Measurements from ENCODE around the gene LPAR5. TPM values are rescaled to one million over a fixed set of nuclear protein-coding genes. Genes with fewer than 3 reads are reported as not detected.

Gene LPAR5
- total RNA-seq, 1 donor from 2014 or later, result 2.5 TPM

DNA sequence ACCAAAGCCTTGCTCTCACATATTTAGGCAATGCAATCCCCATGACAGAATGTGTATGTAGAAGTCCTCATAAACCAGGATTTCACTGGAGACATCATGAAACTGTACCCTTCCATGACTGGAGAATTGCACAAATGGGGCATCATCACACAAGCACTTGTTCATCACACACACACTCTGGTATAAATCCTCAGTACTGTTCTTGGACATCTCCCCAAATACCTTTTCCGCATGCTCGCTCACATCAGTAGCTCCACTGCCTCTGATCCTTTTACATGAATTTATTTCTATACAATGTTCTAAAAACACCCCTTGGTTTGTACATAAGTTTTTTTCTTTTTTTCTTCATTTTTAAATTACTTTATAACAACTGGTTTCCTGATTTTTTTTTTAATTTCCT is 30.5 kb upstream of the LPAR5 start:
- peaks cover 48% of the 10 kb centered on the region for H3K36me3 ChIP-seq
- intact Hi-C loops (cut with DNase I), result no loop called here
- no peak overlapping the region for H3K27ac ChIP-seq

DNA sequence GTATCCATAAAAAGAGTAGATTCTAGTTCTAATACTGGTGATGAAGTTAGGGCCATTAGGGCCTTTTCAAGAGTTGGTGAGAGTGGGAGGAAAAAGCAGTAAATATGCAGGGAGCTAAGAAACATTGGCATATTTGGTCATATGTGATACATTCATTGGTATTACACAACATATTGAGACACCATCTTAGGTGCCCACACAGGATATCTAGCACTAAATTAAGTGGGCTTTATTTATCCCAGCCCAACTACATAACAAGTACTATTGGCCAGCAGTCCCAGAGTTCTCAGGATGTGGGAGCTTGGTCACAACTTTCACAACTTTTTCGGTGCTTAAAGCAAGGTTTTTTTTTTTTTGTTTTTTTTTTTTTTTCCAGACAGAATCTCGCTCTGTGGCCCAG is 29.1 kb upstream of the LPAR5 start:
- no peaks in the 10 kb centered on the region for H3K9me3 ChIP-seq
- DNase-seq, result no peak
- peaks cover 35% of the 10 kb centered on the region for H3K36me3 ChIP-seq
- H3K4me3 ChIP-seq, result no peak overlapping the region
- H3K27ac ChIP-seq, result no peak overlapping the region
- intact Hi-C loops (cut with DNase I), result no loop called here
- TF ChIP-seq CTCF (IDR thresholded peaks at IDR 0.05), result no peak
- H3K4me1 ChIP-seq, result peaks cover 11% of the 10 kb centered on the region
- no peaks in the 10 kb centered on the region for H3K27me3 ChIP-seq
- ATAC-seq, result no peak

More for the DNA sequence above, 30.5 kb upstream of the LPAR5 start:
- ATAC-seq (no peak), DNase-seq (no peak)
- no peak for TF ChIP-seq CTCF (IDR thresholded peaks at IDR 0.05)
- Histone ChIP-seq H3K9me3 (no peaks in the 10 kb centered on the region), H3K4me3 (no peak overlapping the region), H3K27me3 (no peaks in the 10 kb centered on the region), H3K4me1 (peaks cover 11% of the 10 kb centered on the region)

DNA sequence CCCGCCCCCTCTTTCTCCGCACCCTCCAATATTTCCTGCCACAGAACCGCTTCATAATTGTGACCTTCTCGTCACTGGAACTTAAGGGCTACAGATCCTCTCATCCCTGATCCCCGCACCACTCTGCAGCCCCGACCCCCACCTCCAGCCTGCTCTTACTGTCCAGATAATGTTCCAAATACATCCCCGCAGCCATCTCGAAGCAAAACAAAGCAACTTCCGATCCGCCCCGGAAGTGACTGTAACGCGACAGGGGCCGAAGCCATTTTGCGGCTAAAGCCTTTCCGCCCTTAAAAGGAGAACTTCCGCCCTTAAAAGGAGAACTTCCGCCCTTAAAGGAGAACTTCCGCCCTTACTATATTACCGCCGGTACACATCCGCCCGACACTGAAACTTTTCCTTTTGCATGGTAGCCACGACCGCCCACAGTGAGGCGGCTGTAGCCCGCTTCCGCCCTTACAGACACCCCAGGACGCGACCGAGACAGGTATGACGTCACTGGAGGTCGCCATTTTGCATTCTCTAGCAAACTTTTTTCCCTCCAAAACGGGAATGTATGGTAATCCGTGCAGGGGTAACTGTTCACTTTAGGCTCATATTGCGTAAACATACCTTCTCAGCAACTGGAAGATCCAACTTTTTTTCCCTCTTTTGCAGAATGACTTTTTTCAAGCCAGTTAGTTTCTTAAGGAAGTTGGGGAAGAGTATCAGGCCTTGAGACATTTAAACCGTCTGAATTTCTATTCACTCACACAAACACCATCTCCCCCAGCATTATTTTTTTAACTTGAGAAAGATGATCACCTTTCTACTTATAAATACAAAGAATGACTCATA is 27.4 kb upstream of the LPAR5 start, which contains the start of gene ING4:
ING4 (minus strand) TSS at position 214 of the 837 bp plus-strand sequence; CDS start at position 196, 18 bp downstream.
- no peaks in the 10 kb centered on the region for H3K27me3 ChIP-seq
- intact Hi-C loops (cut with DNase I), result no loop called here
- peak within 1 kb of the TSS; percentile 87 for H3K4me3 ChIP-seq
- peak within 1 kb of the TSS; percentile 76 for H3K27ac ChIP-seq
- peaks cover 11% of the 10 kb centered on the region for H3K4me1 ChIP-seq
- TF ChIP-seq CTCF (IDR thresholded peaks at IDR 0.05), result no peak
- H3K36me3 ChIP-seq, result peaks cover 26% of the 10 kb centered on the region
- ATAC-seq, result peak; percentile 99
- peak; percentile 98 for DNase-seq
- H3K9me3 ChIP-seq, result no peaks in the 10 kb centered on the region

DNA sequence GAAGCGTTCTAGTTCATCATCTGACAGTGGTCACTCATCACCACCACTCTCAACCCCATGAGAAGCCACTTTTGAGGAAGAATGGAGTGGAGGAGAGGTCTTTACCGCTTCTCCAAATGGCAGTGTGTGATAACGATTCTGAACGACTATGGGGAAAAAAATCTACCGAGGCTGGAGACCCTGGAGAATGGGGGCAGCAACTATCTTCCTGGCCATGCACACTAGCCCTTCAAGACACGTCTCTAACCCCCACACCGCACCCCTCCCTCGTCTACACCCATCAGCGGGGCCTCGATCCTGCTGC is 26.8 kb upstream of the LPAR5 start:
- no peaks in the 10 kb centered on the region for H3K27me3 ChIP-seq
- peaks cover 11% of the 10 kb centered on the region for H3K4me1 ChIP-seq
- ATAC-seq (peak; percentile 52), DNase-seq (no peak)
- intact Hi-C loops (cut with DNase I), result no loop called here
- H3K27ac ChIP-seq, result peak overlapping the region; percentile 76
- H3K36me3 ChIP-seq, result peaks cover 24% of the 10 kb centered on the region
- TF ChIP-seq CTCF (IDR thresholded peaks at IDR 0.05), result no peak
- H3K4me3 ChIP-seq, result peak overlapping the region; percentile 87
- H3K9me3 ChIP-seq, result no peaks in the 10 kb centered on the region

GRCh38 chr12:6653987-6654386 is 18.2 kb upstream of the LPAR5 start:
- TF ChIP-seq CTCF (IDR thresholded peaks at IDR 0.05), result no peak
- DNase-seq (no peak), ATAC-seq (no peak)
- H3K4me3 ChIP-seq, result no peak overlapping the region
- H3K4me1 ChIP-seq, result no peaks in the 10 kb centered on the region
- no peak overlapping the region for H3K27ac ChIP-seq
- no peaks in the 10 kb centered on the region for H3K27me3 ChIP-seq
- intact Hi-C loops (cut with DNase I), result no loop called here
- H3K36me3 ChIP-seq, result peaks cover 92% of the 10 kb centered on the region
- no peaks in the 10 kb centered on the region for H3K9me3 ChIP-seq

Measured in upper lobe of right lung (tissue), 1 donor.